Stomach smooth muscle (tissue), 2 donors: ENCODE data around the gene BSDC1.
"Not testable (repeated sequence)": the region's sequence is repeated elsewhere in the genome, so short reads cannot be mapped to it uniquely, and the experiment has no call there.

ENCODE experiments used
- H3K27ac ChIP-seq: one replicate; pipeline ENCODE4 v1.7.0; 2013; ENCODE audit warnings: mild to moderate bottlenecking, low read length, inconsistent platforms
- H3K27me3 ChIP-seq, 2 donors: one replicate each; pipeline ENCODE4 v1.7.0; 2013; ENCODE audit warnings: low read length in 2 of 2; ENCODE audit not compliant: insufficient read depth in 2 of 2, control insufficient read depth in 1 of 2
- H3K36me3 ChIP-seq, 2 donors: one replicate each; pipeline ENCODE4 v1.7.0; 2013; ENCODE audit warnings: low read length in 2 of 2; ENCODE audit not compliant: control insufficient read depth in 2 of 2, insufficient read depth in 2 of 2
- H3K4me1 ChIP-seq: one replicate; pipeline ENCODE4 v1.7.0; 2013; ENCODE audit warnings: low read length; ENCODE audit not compliant: control insufficient read depth, insufficient read depth
- H3K4me3 ChIP-seq, 2 donors: one replicate each; pipeline ENCODE4 v1.7.0; 2013; ENCODE audit warnings: low read length in 2 of 2
- H3K9ac ChIP-seq, 2 donors: one replicate each; pipeline ENCODE4 v1.7.0; 2013; ENCODE audit warnings: low read length in 2 of 2, mild to moderate bottlenecking in 1 of 2
- H3K9me3 ChIP-seq, 2 donors: one replicate each; pipeline ENCODE4 v1.7.0; 2013; ENCODE audit warnings: low read length in 2 of 2; ENCODE audit not compliant: control insufficient read depth in 2 of 2
- donor health status: healthy.
- donor health status: Pancreatic carcinoma.

The BSDC1 gene

DNA sequence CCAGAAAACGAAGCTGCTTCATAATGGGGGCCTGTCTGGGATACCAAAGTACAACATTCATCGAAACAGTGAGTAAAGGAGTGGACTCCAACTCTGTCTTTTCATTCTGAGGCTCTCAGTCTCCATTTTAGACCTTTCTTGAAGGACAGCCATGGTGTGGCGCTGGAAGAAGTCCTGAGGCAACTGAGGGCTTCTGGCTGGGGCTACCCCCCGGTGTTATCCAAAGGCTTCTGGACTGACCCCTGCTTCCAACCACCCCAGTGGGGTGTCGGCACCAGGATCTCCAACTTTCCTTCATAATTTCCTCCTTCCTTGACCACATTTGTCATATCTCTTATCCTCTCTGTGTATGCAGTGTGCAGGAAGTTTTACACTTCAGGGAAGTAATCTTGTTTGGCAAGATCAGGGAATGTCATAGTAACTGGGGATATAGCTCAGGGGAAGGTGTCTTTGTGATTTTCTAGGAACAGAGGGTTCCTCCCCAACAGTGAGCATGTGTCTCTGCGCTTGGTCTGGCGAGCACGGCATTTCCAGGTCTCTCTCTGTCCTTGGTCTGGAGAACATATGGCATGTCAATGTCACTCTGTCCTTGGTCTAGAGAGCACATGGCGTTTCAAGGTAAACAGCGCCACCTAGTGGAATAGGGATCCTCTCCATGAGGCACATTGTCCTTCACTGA lies 19.4 kb upstream of the BSDC1 start:
- H3K36me3 ChIP-seq: no peaks in the 10 kb centered on the region
- H3K27ac ChIP-seq: no peak overlapping the region
- H3K4me1 ChIP-seq: no peaks in the 10 kb centered on the region
- H3K4me3 ChIP-seq: no peak overlapping the region
- H3K27me3 ChIP-seq: no peaks in the 10 kb centered on the region
- peaks cover 0 to 6% of the 10 kb centered on the region in 2 donors for H3K9me3 ChIP-seq
- H3K9ac ChIP-seq: no peak overlapping the region

DNA sequence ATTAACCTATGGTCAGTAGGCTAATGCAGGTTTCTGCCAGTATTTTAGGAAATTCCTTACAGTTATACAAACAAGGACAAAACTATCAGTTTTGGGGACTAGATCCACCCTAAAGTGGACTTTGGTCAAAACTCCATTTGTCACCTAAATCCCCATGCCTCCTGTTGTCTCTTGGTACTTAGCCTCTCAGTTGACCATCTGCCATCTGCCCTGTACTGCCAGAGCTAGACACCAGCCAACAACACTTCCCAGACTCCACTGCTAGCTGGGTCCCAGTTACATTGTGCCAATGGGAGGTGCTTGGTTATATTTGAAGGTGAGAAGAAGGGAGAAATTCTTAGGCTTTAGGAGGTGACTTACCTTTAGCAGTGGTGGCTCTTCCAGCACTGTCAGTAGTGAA lies 17.0 kb upstream of the BSDC1 start:
- Histone ChIP-seq H3K36me3 (no peaks in the 10 kb centered on the region), H3K4me3 (no peak overlapping the region), H3K27me3 (no peaks in the 10 kb centered on the region), H3K4me1 (no peaks in the 10 kb centered on the region), H3K9me3 (peaks cover 0 to 6% of the 10 kb centered on the region in 2 donors), H3K9ac (no peak overlapping the region), H3K27ac (no peak overlapping the region)

DNA sequence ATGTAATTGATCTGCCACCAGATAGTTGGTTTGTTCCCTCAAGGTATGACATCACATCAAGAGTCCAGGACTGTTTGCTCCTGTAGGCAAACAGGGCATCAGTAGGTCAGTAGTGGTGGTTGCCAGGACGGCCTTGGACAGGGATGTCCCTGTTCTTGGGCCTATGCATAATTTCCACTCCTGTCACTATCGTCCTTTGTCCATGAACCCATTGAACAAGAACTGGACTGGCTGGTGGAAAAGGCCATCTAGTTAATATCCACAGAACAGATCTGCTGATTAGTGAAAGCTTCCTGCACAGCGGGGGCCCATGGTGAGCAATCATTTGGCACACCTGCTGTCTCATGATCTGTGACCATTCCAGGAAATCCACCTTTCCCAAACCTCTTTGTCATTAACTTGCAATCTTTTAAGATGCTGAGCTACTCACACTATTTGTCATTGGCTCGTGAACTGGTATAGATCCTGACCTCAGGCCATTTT lies 12.4 kb upstream of the BSDC1 start:
- Histone ChIP-seq H3K27me3 (no peaks in the 10 kb centered on the region), H3K9ac (no peak overlapping the region), H3K27ac (no peak overlapping the region), H3K36me3 (no peaks in the 10 kb centered on the region), H3K9me3 (no peaks in the 10 kb centered on the region), H3K4me3 (no peak overlapping the region), H3K4me1 (no peaks in the 10 kb centered on the region)

DNA sequence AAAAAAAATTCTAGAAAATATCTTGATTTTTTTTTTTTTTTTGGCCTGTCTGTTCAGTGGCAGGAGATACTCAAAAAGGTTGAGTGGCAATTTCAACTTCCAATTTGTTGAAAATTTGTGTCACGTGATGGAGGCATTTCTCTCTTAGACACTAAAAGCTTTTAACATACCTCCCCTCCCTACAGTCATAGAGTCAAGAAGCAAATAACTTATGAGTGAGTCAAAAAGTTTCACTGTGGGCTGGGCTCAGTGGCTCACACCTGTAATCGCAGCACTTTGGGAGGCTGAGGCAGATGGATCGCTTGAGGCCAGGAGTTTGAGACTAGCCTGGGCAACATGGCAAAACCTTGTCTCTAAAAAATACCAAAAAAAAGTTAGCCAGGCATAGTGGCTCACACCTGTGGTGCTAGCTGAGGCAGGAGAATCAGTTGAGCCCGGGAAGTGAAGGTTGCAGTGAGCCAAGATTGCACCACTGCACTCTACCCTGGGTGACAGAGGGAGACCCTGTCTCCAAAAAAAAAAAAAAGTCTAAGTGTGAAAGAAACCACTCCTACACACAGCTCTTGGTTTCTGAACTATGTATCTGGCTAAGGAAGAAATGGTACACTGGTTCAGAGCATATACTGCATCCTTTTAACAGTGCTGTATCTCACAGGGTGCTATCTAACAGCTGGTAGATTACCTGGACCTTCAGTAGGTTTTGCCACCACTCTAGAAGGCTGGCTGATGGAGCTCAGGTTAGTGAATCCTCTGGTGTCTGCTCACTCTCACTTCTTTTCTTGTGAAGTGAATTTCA lies 11.6 kb upstream of the BSDC1 start:
- Histone ChIP-seq H3K27ac (no peak overlapping the region), H3K9me3 (no peaks in the 10 kb centered on the region), H3K4me1 (peaks cover 4% of the 10 kb centered on the region), H3K36me3 (no peaks in the 10 kb centered on the region), H3K4me3 (no peak overlapping the region), H3K9ac (no peak overlapping the region), H3K27me3 (no peaks in the 10 kb centered on the region)

DNA sequence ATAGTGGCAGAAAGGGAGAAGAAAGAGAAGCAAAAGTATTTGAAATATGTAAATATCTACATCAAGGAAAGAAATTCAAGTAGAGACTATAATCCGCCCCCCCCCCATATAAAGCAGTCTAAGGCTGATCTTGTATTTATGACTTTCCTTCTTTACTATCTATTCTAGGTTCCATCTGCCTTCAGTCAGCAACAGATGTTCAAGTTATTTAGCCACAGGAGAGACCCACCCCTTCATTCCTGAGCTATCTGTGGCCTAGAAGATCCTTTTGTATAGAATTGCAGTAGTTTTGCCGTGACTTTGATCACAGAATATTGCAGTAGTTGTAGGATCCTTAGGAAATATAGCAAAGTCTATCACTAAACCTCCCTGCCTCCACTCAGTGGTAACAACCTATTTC lies 10.7 kb upstream of the BSDC1 start:
- Histone ChIP-seq H3K36me3 (no peaks in the 10 kb centered on the region), H3K27ac (no peak overlapping the region), H3K27me3 (no peaks in the 10 kb centered on the region)

DNA sequence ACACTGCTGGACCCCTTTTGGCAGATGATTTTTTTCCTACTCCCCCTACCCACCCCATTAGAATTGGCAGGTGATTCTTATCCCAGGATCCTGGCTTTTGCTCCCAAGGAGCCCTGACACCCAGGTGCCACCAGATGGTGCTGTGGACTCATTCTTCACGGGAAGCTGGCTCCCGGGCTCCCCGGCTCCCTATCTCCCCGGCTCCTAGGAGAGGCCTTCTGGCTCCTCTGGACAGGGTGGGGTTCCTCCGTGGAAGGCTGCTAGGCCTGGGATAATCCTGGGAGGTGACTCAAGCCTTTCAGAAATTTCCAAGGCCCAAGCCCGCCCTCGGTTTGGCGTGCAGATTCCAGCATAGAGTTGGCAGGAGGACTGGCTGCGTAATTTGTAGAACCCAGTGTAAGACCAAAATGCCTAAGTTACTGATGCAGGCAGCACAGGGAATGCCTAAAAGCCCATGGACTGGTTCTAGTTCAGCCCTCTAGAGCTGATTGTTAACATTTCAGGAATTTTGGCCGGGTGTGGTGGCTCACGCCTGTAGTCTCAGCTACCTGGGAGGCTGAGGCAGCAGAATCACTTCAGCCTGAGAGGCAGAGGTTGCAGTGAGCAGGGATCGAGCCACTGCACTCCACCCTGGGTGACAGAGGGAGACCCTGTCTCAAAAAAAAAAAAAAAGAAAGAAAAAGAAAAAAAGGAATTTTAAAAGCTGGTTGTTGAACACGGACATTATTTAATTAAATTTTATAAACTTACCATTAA lies 6.8 kb upstream of the BSDC1 start:
- peaks cover 7% of the 10 kb centered on the region for H3K4me1 ChIP-seq
- H3K27ac ChIP-seq: peak overlapping the region; percentile 62
- H3K9ac ChIP-seq: peak overlapping the region; percentile 37 to 64
- peak overlapping the region in 1 of 2 donors; percentile 52 for H3K4me3 ChIP-seq
- no peaks in the 10 kb centered on the region for H3K36me3 ChIP-seq
- no peaks in the 10 kb centered on the region for H3K9me3 ChIP-seq
- no peaks in the 10 kb centered on the region for H3K27me3 ChIP-seq

More for the DNA sequence above, 10.7 kb upstream of the BSDC1 start:
- H3K9ac ChIP-seq: no peak overlapping the region
- no peak overlapping the region for H3K4me3 ChIP-seq
- H3K9me3 ChIP-seq: no peaks in the 10 kb centered on the region
- peaks cover 7% of the 10 kb centered on the region for H3K4me1 ChIP-seq

DNA sequence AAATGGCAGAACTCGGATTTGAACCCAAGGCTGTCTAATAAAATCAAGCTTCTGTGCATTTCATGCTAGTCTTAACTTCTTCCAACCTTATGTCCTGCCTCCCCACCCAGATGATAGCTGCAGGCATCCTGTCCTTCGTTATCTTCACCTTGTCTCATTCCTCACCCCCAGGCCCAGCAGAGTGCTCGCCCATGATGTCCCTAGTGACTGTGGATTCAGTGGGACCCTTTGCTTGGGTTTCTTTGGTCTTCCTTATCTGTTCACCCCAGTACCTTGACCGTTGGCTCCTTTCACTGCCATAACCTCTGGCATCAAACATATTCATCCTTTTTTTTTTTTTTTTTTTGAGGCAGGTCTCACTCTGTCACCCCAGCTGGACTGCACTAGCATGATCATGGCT lies 5.6 kb upstream of the BSDC1 start:
- Histone ChIP-seq H3K9ac (no peak overlapping the region), H3K9me3 (no peaks in the 10 kb centered on the region), H3K36me3 (no peaks in the 10 kb centered on the region), H3K4me3 (no peak overlapping the region), H3K4me1 (peaks cover 10% of the 10 kb centered on the region), H3K27me3 (no peaks in the 10 kb centered on the region), H3K27ac (no peak overlapping the region)

DNA sequence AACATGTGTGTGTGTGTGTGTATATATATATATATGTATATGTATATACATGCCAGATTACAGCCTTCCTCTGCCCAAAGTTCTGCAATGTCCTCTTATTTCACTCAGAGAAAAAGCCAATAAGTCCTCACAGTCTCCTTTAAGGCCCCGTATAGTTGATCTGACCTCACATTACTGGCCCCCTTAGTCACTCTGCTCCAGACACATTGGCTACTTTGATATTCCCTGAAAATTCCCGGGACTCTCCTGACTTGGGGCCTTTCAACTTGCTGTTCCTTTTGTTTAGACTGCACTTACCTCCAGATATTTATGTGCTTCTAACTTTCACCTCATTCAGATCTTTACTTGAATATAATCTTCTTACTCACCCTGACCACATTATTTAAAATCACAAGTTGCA lies 4.2 kb upstream of the BSDC1 start:
- Histone ChIP-seq H3K27me3 (no peaks in the 10 kb centered on the region), H3K4me3 (no peak overlapping the region), H3K4me1 (peaks cover 12% of the 10 kb centered on the region), H3K27ac (no peak overlapping the region), H3K36me3 (no peaks in the 10 kb centered on the region), H3K9me3 (no peaks in the 10 kb centered on the region), H3K9ac (no peak overlapping the region)

DNA sequence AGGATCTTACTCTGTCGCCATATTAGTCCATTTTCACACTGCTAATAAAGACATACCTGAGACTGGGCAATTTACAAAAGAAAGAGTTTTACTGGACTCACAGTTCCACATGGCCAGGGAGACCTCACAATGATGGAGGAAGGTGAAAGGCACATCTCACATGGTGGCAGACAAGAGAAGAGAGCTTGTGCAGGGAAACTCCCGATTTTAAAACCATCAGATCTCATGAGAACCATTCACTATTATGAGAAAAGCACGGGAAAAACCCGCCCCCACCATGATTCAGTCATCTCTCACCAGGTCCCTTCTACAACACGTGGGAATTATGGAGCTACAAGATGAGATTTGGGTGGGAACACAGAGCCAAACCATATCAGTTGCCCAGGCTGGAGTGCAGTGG lies 2.3 kb upstream of the BSDC1 start:
- not testable (repeated sequence) for H3K4me3 ChIP-seq, H3K9ac ChIP-seq, H3K36me3 ChIP-seq, H3K27ac ChIP-seq, H3K9me3 ChIP-seq, H3K27me3 ChIP-seq
- peaks cover 22% of the 10 kb centered on the region for H3K4me1 ChIP-seq

DNA sequence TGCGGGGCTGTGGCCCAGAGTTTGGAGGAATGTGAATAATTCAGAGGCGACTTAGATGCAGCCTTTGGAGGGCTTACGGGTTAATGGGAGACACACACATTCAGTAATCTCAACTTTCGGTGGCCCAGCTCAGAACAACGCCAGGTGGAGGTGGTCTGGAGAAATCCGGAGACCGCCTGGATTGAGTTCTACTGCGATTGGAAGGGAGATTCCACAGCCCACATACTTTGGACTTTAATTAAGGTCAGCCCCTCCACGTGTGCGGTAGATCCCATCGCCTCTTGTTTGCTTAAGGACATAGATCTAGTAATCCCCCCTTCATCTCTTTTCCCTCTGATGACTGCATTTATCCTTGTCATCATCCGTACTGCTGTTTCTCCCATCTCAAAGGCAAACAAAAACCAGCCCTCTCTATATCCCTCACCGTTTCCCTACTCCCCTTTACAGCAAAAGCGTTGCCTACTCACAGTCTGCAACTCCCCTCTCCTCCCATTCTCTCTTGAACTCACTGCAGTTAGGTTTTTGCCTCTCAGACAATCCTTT lies 720 bp upstream of the BSDC1 start:
- H3K4me3 ChIP-seq: peak overlapping the region; percentile 92 to 98
- H3K27me3 ChIP-seq: no peaks in the 10 kb centered on the region
- peak overlapping the region; percentile 95 to 98 for H3K9ac ChIP-seq
- H3K9me3 ChIP-seq: no peaks in the 10 kb centered on the region
- peaks cover 17% of the 10 kb centered on the region for H3K4me1 ChIP-seq
- peak overlapping the region; percentile 96 for H3K27ac ChIP-seq
- peaks cover 9 to 13% of the 10 kb centered on the region in 2 donors for H3K36me3 ChIP-seq
